GM20431 (cell line): ENCODE measurements around the gene NEK10.

Experiments used
- in situ Hi-C: fragments of 300-500 bp; cut with MseI, MboI; formaldehyde crosslinking; loops from one replicate; pipeline ENCODE4 v1.15.0; 2020; ENCODE audit warnings: low sequenced_read_pairs; ENCODE audit not compliant: unreplicated experiment

NEK10 gene

GRCh38 chr3:27254896-27255295 lies 114.3 kb downstream of the NEK10 start:
- in situ Hi-C loops: no loop called here

DNA sequence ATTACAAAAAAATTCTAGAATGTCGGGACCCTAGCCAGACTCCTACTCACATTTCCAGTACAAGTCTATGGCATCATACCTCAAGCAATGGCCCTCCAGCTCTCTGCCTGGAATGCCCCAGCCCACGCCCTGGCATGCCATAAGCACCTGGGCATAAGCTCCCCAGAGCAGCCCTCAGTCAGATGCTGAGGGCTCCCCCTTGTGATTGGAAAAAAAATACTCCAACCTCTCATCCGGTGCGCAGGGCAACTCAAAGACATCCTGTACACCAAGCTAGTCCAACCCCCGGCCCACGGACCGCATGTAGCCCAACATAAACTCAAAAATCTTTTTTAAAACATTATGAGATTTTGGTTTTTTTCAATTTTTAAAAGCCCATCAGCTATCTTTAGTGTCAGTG lies 115.4 kb downstream of the NEK10 start:
- in situ Hi-C loops: no loop called here

- in situ Hi-C loops: no loop called here
Observed at GRCh38 chr3:27253391-27253790, 115.8 kb downstream of the NEK10 start.

DNA sequence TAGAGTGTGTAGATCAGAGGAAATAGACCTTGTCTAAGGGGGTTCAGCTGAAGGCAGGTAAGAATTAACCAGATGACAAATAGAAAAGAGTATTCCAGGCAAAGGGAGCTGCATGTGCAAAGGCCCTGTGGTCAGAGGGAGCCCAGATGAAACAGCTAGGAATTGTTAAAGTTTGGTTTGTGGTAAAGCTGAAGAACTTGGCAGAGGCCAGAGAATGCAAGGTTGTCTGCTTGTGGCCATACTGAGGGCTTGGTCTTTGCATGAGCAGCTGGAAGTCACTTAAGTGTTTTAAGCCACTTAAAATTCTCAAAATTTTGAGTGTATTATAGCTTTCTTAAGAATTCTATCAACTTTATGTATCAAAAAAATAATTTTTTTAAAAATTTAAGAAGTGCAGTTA lies 116.5 kb downstream of the NEK10 start:
- in situ Hi-C loops: no loop called here

DNA sequence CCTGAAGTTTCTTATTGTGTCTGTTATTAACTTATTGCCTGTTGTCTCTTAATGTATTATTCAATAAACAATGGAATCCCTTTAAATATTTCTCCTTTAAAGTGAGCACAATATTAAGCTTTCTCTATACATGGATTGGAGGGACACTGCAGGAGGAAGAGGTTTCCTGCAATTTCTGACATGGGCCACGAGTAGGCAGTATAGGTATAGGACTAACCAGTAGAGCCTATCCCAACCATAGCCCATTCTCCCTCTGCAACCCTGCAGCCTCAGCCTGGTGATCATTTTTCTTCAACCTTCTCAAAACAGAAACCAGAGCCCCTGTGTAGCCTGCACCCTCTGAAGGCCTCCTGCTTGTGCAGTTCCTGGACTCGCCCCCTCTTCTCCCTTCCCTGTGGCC lies 124.8 kb downstream of the NEK10 start:
- in situ Hi-C loops: no loop called here

DNA sequence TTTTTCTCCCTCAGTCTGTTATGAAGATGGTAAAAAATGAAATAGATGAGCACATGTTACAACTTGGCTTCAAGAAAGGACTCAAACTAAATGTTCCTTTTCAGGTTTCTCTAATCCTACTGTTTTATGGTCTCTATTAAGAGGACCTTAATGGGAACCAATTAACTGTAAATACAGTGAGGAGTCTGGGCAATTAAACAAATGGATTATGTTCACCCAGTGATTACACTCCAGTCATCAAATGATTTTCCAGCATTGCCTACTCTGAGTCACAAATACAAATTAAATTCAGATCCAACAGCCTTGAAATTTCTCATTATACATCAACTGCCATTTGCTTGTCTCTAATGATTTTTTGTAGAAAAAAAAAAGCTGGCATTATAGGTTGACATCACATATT lies 129.2 kb downstream of the NEK10 start:
- in situ Hi-C loops: no loop called here

DNA sequence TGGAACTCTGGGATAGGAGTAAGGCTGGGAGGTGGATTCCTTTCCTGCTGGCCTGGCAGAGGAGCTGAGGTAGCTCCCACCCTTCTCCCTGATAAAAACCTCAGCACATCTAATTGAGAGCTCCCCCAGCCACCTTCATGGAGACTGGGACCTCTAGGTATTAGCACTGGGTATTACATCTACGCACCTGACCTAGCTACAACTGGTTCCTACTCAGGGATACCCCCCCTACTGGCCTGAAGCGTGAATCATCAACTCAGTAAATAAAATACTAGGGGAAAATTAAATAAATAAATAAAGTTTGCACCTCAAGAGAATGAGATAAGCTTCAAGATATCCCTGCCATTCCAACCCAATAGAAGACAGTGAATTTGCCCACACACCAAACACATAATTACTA lies 140.4 kb downstream of the NEK10 start:
- in situ Hi-C loops: no loop called here

GRCh38 chr3:27224197-27224596 lies 145.0 kb downstream of the NEK10 start:
- in situ Hi-C loops: no loop called here

DNA sequence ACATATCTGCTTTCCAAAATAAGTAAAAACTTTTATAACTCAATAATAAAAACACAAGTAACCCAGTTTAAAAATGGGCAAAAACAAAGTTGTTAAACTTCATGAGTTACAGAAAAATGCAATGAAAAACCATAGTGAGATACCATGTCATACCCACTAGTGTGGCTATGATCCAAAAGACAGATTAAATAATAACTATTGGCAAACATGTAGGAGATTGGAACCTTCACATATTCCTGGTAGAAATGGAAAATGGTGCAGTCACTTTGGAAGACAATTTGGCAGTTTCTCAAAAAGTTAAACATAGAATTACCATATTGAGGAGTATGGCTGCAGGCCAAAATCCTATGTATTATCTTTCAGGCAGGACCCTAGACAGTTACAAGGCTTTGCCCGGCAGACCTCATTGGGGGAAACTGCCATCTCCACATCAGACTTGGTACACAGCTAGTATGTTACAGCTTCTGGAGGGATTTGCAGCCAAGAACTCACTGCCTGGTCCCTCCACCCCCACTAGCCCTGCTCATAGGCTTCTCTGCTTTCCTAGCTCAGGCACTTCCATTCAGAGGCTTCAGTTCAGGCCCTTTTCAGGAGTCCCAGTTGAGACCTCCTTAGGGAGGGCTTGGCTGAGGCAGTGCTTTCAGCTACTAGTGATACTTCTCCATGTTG lies 147.8 kb downstream of the NEK10 start:
- in situ Hi-C loops: no loop called here

GRCh38 chr3:27220166-27220565 lies 149.0 kb downstream of the NEK10 start:
- in situ Hi-C loops: no loop called here

GRCh38 chr3:27219127-27219845 lies 149.9 kb downstream of the NEK10 start:
- in situ Hi-C loops: no loop called here

DNA sequence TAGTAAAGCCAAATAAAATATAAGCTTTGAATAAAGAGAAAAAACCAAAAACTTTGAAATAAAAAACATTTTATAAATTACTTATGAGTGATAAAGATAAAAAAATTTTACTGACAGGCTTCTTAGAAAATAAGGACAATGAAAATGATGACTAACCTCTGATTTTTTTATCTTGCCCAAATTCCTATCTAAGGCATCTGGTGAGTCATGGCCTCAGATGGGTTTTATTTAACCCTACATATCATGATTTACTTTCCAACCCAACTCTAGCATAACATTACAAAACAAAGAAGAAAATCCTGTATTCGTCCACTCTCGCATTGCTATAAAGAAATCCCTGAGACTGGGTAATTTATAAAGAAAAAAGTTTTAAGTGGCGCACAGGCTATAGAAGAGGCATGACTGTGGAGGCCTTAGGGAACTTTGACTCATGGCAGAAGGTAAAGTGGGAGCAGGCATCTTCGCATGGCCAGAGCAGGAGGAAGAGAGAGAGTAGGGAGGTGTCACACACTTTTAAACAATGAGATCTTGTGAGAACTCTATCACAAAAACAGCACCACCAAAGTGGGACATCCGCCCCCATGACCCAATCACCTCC lies 152.1 kb downstream of the NEK10 start:
- in situ Hi-C loops: no loop called here

- in situ Hi-C loops: no loop called here
Observed at GRCh38 chr3:27216295-27216855, 152.8 kb downstream of the NEK10 start.

DNA sequence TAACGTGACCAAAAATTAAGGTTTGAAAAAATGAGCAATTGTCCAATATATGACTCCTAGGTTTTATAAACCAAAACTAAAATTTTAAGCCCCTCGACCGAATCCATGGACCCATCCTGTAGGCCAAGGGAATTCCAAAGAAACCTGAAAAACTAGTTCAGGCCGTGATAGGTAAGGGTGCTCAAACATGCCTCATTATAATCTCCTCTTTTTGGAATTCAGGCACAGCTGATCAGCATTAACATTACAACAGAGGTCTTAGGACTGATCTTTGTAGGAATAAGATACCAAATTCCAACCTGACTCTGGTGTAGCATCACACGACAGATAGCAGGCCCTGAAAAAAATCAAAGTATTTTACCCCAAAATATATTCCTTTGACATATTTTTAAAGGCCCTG lies 155.7 kb downstream of the NEK10 start:
- in situ Hi-C loops: no loop called here

- in situ Hi-C loops: no loop called here
Observed at GRCh38 chr3:27209617-27210264, 159.4 kb downstream of the NEK10 start.

DNA sequence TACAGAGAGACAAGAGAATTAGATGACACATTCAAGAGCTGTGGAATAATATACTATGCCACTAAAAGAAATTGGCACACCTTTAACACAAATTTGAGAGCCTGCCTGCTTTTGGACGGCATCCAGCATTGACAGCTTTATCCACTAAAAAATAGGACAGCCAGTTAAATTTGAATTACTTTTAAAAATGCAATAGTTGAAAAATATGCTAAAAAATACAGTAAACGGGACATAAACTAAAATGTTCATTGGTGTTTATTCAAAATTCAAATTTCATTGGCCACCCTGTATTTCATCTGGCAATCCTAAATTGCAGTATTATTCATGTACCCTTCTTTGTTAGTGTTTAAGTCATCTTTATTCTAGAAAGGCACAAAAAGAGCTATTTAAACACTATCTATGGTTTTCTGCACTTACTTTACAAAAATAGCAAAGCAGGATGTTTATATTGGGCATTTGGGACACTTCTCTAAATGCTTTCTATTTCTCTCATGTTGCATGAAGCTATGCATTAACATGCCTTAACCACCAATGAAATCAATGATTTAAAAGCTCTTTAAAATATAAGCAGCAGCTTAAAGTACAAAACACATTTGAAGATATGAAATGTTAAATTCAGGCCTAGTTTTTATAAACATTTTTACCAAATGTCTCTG lies 160.1 kb downstream of the NEK10 start:
- in situ Hi-C loops: no loop called here

- in situ Hi-C loops: no loop called here
Observed at GRCh38 chr3:27202959-27203358, 166.2 kb downstream of the NEK10 start.

- in situ Hi-C loops: no loop called here
Observed at GRCh38 chr3:27201492-27201891, 167.7 kb downstream of the NEK10 start.

- in situ Hi-C loops: no loop called here
Observed at GRCh38 chr3:27200721-27201489, 168.3 kb downstream of the NEK10 start.
